ENCODE results near the gene ARID4B. TPM values are rescaled to one million over a fixed set of nuclear protein-coding genes. Genes with fewer than 3 reads are reported as not detected.

Gene ARID4B
- total and polyA plus RNA-seq, 2 donors (not counting 3 experiments of a cell fraction or from before 2014, with no cell fraction given): 6.7 to 40.7 TPM

DNA sequence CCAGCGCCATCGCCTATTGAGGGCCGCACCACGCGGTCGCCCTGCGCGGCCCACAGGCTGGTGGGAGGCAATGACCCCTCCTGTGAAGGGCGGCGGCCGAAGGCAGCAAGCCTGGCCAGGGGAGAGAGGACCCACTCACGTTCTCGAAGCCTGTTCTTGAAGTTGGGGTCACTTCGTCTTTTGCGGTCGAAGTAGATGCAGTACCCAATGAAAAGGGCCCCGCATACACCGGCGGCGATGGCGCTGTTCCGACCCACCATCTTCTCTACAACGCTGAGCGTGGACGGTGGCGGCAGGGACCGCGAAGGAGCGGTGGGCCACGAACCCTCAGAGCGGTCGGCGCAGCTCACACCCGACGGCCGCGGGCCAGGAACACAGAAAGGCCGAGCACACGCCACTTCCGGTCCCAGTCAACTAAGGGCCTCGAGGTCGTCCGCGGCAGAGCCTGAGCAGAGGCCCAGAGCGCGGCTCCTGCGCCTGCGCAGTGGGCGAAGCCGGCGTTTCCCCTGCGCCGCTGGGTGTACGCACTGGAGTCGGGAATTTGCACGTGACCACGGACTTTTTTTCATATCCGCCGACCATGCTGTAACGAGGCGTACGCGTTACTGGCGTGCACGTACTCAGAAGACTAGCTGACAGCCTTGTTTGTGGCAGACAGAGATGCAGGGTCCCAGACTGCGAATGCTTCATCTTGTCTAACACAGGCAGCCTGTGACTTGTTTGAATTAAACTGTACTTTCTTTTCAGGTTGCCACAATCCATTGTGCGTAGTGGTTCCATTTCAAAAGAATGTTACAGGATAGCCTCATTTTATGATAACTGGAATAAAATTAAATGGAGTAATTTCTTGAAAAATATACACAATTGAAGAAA is 199.3 kb downstream of the ARID4B start, which contains the start of gene TOMM20:
TSS of gene TOMM20 (minus strand) at position 382 of the 873 bp plus-strand sequence. CDS start at position 260, 122 bp downstream.
- peak within 1 kb of the TSS; percentile 70 for H3K27ac ChIP-seq (ENCODE audit: insufficient read depth, low read depth, low read length)
- CTCF ChIA-PET: interaction anchor here (2.2 kb wide), 1 partner anchor 287 kb away, joined by 6 read pairs; no protein-coding TSS in a partner anchor

More for the DNA sequence above, 199.3 kb downstream of the ARID4B start, which contains the start of gene TOMM20:
- Histone ChIP-seq H3K4me3 (replicated peaks in 1 of 3; ENCODE audit: insufficient read depth in 1 of 3, low read depth in 1 of 3, low read length in 3 of 3) (peak within 1 kb of the TSS; percentile 79 to 99 (median 93)), H3K79me2 (ENCODE audit: control insufficient read depth, insufficient read depth, low read length) (peaks cover 50% of the 10 kb centered on the region), H3K4me2 (ENCODE audit: insufficient read depth, low read length) (peak within 1 kb of the TSS; percentile 94), H3K4me1 (ENCODE audit: control insufficient read depth, extremely low read depth, insufficient read depth, low read length) (peaks cover 12% of the 10 kb centered on the region), H3K9me3 (replicated peaks; ENCODE audit: control insufficient read depth, insufficient read depth, low read length) (no peaks in the 10 kb centered on the region), H3K27me3 (ENCODE audit: control insufficient read depth in 2 of 2, insufficient read depth in 2 of 2, low read length in 2 of 2) (no peaks in the 10 kb centered on the region), H3K9me1 (replicated peaks; ENCODE audit: control insufficient read depth, extremely low read depth, insufficient read depth, low read length) (no peaks in the 10 kb centered on the region), H3K9ac (replicated peaks; ENCODE audit: extremely low read depth, insufficient read depth, low read length) (peak within 1 kb of the TSS; percentile 89), H3K36me3 (ENCODE audit: control insufficient read depth in 2 of 2, extremely low read depth in 1 of 2, insufficient read depth in 2 of 2, low read length in 2 of 2) (peaks cover 2 to 4% of the 10 kb centered on the region in 2 experiments), H4K20me1 (replicated peaks; ENCODE audit: control insufficient read depth, extremely low read depth, insufficient read depth, low read length) (peaks cover 2% of the 10 kb centered on the region), H2AFZ (ENCODE audit: low read depth, low read length) (peak within 1 kb of the TSS; percentile 56)
- peak; percentile 70 for TF ChIP-seq MYC (IDR thresholded peaks at IDR 0.05; ENCODE audit: low read depth, low read length)
- TF ChIP-seq, protein P1, sequence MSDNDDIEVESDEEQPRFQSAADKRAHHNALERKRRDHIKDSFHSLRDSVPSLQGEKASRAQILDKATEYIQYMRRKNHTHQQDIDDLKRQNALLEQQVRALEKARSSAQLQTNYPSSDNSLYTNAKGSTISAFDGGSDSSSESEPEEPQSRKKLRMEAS (IDR thresholded peaks at IDR 0.05; ENCODE audit: insufficient read depth, insufficient read length): peak; percentile 95
- TF ChIP-seq POLR2AphosphoS5 (IDR thresholded peaks at IDR 0.05; ENCODE audit: insufficient read depth, low read depth, low read length): peak; percentile 99
- no peak for TF ChIP-seq FOS (IDR thresholded peaks at IDR 0.05; ENCODE audit: borderline replicate concordance, insufficient read depth, low read length)
- TF ChIP-seq POLR2A (IDR thresholded peaks at IDR 0.05; ENCODE audit: low read depth, low read length): peak; percentile 96
- TF ChIP-seq GATA2 (IDR thresholded peaks at IDR 0.05; ENCODE audit: insufficient read depth, insufficient read length, low read depth, low read length): no peak
- TF ChIP-seq JUN (IDR thresholded peaks at IDR 0.05; ENCODE audit: borderline replicate concordance, insufficient read depth, insufficient read length, low read depth): no peak
- TF ChIP-seq, protein P2, sequence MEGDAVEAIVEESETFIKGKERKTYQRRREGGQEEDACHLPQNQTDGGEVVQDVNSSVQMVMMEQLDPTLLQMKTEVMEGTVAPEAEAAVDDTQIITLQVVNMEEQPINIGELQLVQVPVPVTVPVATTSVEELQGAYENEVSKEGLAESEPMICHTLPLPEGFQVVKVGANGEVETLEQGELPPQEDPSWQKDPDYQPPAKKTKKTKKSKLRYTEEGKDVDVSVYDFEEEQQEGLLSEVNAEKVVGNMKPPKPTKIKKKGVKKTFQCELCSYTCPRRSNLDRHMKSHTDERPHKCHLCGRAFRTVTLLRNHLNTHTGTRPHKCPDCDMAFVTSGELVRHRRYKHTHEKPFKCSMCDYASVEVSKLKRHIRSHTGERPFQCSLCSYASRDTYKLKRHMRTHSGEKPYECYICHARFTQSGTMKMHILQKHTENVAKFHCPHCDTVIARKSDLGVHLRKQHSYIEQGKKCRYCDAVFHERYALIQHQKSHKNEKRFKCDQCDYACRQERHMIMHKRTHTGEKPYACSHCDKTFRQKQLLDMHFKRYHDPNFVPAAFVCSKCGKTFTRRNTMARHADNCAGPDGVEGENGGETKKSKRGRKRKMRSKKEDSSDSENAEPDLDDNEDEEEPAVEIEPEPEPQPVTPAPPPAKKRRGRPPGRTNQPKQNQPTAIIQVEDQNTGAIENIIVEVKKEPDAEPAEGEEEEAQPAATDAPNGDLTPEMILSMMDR (IDR thresholded peaks at IDR 0.05; ENCODE audit: extremely low read depth in 1 of 2, insufficient read depth in 1 of 2, low read depth in 1 of 2, low read length in 2 of 2): no peak
- TF ChIP-seq EZH2 (IDR thresholded peaks at IDR 0.05; ENCODE audit: borderline replicate concordance, low read depth, low read length, severe bottlenecking): no peak
- intact Hi-C loops (cut with micrococcal nuclease): loop anchor here (1.0 kb wide), 2 partner anchors 200 to 376 kb away; partner anchors contain the start of genes ARID4B, B3GALNT2 and GGPS1
- BruUV-seq (replicated peaks): TSS peak; percentile 98
- dilution Hi-C loops (cut with MboI; ENCODE audit: extremely low pct_ligation_motif_present, low sequenced_read_pairs): no loop called here
- FAIRE-seq (peak; percentile 91), DNase-seq (ENCODE audit: low read depth, low spot score) (peak; percentile 99)
- POLR2A ChIA-PET: interaction anchor here (1.0 kb wide), 1 partner anchor 31 kb away, joined by 4 read pairs; no protein-coding TSS in a partner anchor
